Smooth muscle cell of the umbilical artery (primary cell): ENCODE data around the gene MYBPHL. TPM values are rescaled to one million over a fixed set of nuclear protein-coding genes. Genes with fewer than 3 reads are reported as not detected.

ENCODE experiments used
- total RNA-seq: library from RNA; depleted of rRNA; stranded (reverse); fragments of >200 nt; gene quantifications from 2 replicates; pipeline ENCODE4 v1.2.3, GENCODE V29; 2014

MYBPHL gene, protein sequence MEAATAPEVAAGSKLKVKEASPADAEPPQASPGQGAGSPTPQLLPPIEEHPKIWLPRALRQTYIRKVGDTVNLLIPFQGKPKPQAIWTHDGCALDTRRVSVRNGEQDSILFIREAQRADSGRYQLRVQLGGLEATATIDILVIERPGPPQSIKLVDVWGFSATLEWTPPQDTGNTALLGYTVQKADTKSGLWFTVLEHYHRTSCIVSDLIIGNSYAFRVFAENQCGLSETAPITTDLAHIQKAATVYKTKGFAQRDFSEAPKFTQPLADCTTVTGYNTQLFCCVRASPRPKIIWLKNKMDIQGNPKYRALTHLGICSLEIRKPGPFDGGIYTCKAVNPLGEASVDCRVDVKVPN
- not detected in 2 replicates for total RNA-seq

DNA sequence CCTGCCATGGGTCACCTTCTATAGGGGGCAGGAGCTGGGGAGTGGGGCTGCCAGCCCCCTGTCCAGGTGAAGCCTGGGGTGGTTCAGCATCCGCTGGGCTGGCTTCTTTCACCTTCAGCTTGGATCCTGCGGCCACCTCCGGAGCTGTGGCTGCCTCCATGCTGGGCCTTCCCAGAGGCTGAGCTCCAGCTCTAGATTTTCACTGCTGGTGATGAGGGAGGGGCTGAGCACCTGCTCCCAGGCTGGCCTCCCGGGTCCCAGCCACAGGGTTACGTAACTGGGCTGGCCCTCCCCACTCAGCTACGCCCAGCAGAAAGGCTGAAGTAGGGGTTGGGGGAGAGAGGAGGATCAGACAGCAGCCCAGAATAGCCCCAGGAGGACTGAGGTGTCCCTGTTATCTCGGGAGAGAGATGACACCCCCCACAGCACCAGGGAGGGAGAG, at the start of gene MYBPHL:
TSS of gene MYBPHL (minus strand) at position 180 of the 442 bp plus-strand sequence. CDS start at position 160, 20 bp downstream.

DNA sequence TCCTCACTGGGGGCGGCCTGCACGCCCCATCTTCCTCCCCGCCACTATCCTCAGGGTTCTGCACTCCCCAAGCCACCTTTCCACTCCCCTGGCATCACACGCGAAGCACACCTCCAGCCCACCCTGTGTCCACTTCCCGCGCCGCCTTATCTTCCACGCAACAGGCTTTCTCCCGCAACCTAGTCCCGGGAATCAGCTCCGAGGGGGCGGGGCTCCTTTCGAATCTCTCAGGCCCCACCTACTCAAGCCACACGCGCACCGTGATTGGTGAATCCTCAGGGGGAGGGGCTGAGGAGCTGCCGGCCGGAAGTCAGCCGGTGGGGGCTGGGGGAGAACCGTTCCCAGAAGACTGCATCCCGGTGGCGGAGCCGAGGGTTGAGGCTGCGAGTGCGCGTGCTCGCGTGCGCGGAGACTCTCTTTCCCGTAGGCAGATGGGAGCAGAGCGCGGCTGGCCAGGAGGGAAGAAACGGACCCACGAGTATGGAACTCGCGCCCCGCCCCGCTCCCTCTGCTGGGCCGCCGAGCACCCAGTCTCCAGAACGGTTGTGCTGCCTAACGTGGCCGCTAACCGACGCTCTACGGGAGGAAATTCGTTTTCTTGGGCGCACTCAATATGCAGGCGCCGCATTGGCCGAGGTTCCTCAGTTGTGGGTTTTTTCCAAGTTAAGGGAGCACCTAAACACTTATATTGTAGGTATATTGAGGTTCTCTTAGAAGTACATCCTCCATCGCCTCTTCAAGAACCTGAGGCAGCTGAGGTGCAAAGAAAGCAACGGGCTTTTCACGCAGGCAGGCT, 23.7 kb downstream of the MYBPHL start, which contains the start of gene PSRC1:
TSS of gene PSRC1 (minus strand) at position 194 of the 796 bp plus-strand sequence.

DNA sequence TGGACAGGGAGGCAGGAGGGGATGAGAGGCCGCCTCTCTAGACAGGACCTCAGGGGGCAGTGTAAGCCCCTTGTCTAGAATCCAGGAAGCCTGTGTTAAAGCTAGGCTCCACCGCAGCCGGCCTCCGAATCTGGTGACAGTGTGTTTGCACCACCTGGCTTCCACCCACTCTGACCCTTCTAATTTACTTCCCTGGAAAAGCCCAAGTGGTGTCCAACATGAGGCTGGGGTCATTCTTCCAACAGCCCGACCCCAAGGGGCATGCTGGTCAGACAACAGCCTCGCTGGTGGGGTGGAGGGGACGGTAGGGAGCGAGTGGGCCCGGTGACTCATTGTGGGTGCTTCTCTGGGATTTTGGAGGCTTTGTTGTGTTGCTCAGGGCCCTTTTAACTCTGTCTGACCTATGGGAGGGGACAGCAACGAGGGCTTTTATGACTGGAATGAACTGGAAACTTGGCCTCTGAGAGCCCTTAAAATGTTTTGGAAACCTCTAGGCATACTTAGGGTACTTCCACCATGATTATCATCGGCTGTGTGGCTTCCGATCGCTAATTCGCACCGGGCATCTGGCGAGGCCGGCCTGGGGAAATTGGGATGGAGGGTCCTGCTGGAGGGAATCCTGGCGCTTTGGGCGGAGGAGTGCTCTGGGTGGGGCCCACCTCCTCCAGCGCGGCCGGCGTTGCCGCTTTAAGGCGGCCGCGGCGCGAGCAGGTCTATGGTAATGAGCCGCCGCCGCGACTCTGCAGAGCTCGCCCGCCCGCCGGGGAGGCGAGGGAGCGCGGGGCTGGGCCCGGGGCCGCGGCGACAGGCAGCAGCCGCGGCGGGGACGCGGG, 57.8 kb downstream of the MYBPHL start, which contains the start of gene CELSR2:
TSS of gene CELSR2 (plus strand) at position 743 of the 833 bp plus-strand sequence. CDS start 541 bp downstream, outside the sequence.

Other genes starting within 250 kb of the MYBPHL start
- gene TAF13, start 231.0 kb downstream of the MYBPHL start, total RNA-seq = 172 and 200 TPM in 2 replicates
- gene TMEM167B, start 216.2 kb downstream of the MYBPHL start, total RNA-seq = 33.0 and 40.7 TPM in 2 replicates
- gene ELAPOR1, start 192.9 kb downstream of the MYBPHL start, total RNA-seq = 0.23 and 0.89 TPM in 2 replicates
- 280 and 283 TPM in 2 replicates for gene SARS1, start 93.1 kb downstream of the MYBPHL start, total RNA-seq
- gene CELSR2, start 57.5 kb downstream of the MYBPHL start, total RNA-seq = 3.0 and 4.5 TPM in 2 replicates
- 1.5 and 6.0 TPM in 2 replicates for gene PSRC1, start 23.9 kb downstream of the MYBPHL start, total RNA-seq
- gene SORT1, start 90.9 kb upstream of the MYBPHL start, total RNA-seq = 27.0 and 44.0 TPM in 2 replicates
- gene PSMA5, start 119.4 kb upstream of the MYBPHL start, total RNA-seq = 53.2 and 54.2 TPM in 2 replicates
- gene SYPL2, start 159.5 kb upstream of the MYBPHL start, total RNA-seq = under 0.01 TPM in 1 of 2 replicates, not detected in the other
- gene ATXN7L2, start 176.9 kb upstream of the MYBPHL start, total RNA-seq = 1.2 and 1.9 TPM in 2 replicates
- 5.9 and 6.0 TPM in 2 replicates for gene CYB561D1, start 187.1 kb upstream of the MYBPHL start, total RNA-seq
- gene AMIGO1, start 202.7 kb upstream of the MYBPHL start, total RNA-seq = 1.0 and 2.1 TPM in 2 replicates
- gene GPR61, start 232.9 kb upstream of the MYBPHL start, total RNA-seq = 0.59 TPM in 1 of 2 replicates, not detected in the other
- 18.4 and 22.9 TPM in 2 replicates for gene GNAI3, start 241.6 kb upstream of the MYBPHL start, total RNA-seq